ENCODE measurements around the gene KCNS1. TPM values are rescaled to one million over a fixed set of nuclear protein-coding genes. Genes with fewer than 3 reads are reported as not detected.

The KCNS1 gene
- total and polyA plus RNA-seq, 2 experiments from 2014 or later, result 0.37 to 3.2 TPM

GRCh38 chr20:45138561-45139300 lies 37.8 kb upstream of the KCNS1 start:
- Histone ChIP-seq H3K27ac (ENCODE audit: low read depth) (no peak overlapping the region), H3K79me2 (replicated peaks; ENCODE audit: insufficient read depth) (no peaks in the 10 kb centered on the region), H2AFZ (peak overlapping the region; percentile 87), H3K27me3 (ENCODE audit: insufficient read depth) (no peaks in the 10 kb centered on the region), H3K4me2 (no peak overlapping the region), H3K4me1 (ENCODE audit: insufficient read depth) (no peaks in the 10 kb centered on the region), H3K36me3 (ENCODE audit: insufficient read depth) (no peaks in the 10 kb centered on the region), H3K9me2 (ENCODE audit: insufficient read depth) (0 out of 2 replicates have a peak, but pooled peaks cover 10% of the 10 kb centered on the region), H3F3A (replicated peaks; ENCODE audit: low read depth) (no peaks in the 10 kb centered on the region), H3K4me3 (no peak overlapping the region), H4K20me1 (replicated peaks; ENCODE audit: insufficient read depth) (no peaks in the 10 kb centered on the region)
- no peaks in the 10 kb centered on the region for H3K9me3 Mint-ChIP-seq
- no peak overlapping the region for H3K4me3 Mint-ChIP-seq
- H3K27ac Mint-ChIP-seq, result no peak overlapping the region
- H3K4me1 Mint-ChIP-seq, result no peaks in the 10 kb centered on the region
- no peaks in the 10 kb centered on the region for H3K36me3 Mint-ChIP-seq (ENCODE audit: low read depth)
- TF ChIP-seq, protein P1, sequence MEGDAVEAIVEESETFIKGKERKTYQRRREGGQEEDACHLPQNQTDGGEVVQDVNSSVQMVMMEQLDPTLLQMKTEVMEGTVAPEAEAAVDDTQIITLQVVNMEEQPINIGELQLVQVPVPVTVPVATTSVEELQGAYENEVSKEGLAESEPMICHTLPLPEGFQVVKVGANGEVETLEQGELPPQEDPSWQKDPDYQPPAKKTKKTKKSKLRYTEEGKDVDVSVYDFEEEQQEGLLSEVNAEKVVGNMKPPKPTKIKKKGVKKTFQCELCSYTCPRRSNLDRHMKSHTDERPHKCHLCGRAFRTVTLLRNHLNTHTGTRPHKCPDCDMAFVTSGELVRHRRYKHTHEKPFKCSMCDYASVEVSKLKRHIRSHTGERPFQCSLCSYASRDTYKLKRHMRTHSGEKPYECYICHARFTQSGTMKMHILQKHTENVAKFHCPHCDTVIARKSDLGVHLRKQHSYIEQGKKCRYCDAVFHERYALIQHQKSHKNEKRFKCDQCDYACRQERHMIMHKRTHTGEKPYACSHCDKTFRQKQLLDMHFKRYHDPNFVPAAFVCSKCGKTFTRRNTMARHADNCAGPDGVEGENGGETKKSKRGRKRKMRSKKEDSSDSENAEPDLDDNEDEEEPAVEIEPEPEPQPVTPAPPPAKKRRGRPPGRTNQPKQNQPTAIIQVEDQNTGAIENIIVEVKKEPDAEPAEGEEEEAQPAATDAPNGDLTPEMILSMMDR (conservative IDR thresholded peaks at IDR 0.05; ENCODE audit: low read depth in 2 of 2), result peak; percentile 94 to 95
- no peak for TF ChIP-seq STAT1 (IDR thresholded peaks at IDR 0.05; ENCODE audit: unreplicated experiment)
- no peaks in the 10 kb centered on the region for H3K27me3 Mint-ChIP-seq (ENCODE audit: insufficient read depth, low read depth, poor library complexity)
- peak; percentile 100 for ATAC-seq
- peak; percentile 90 for DNase-seq (ENCODE audit: low spot score)

DNA sequence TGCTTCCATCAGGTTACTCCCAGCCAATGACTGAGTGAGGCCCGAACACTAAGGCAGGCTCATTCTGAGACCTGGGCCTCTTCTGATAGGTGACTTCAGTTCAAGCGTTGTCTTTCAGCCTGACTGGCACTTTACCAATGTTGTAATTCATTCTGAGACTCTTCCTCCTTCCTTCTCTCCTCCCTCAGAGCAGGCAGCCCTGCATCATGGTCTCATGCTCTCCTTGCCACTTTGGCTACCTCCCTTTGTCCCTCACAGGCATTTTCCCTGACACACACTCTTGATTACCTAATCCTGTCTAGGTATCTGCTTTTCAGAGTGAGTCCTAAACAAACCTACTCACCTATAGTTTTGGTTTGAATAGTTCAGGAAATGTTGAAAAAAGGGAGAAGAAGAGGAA lies 36.0 kb upstream of the KCNS1 start:
- no peak overlapping the region for H3K4me2 ChIP-seq
- no peaks in the 10 kb centered on the region for H4K20me1 ChIP-seq (replicated peaks; ENCODE audit: insufficient read depth)
- no peaks in the 10 kb centered on the region for H3K9me3 Mint-ChIP-seq
- H3K27ac ChIP-seq (ENCODE audit: low read depth), result no peak overlapping the region
- no peak for ATAC-seq
- H3K79me2 ChIP-seq (replicated peaks; ENCODE audit: insufficient read depth), result no peaks in the 10 kb centered on the region
- H2AFZ ChIP-seq, result no peak overlapping the region
- no peak overlapping the region for H3K27ac Mint-ChIP-seq
- no peaks in the 10 kb centered on the region for H3K27me3 ChIP-seq (ENCODE audit: insufficient read depth)
- H3K4me1 Mint-ChIP-seq, result no peaks in the 10 kb centered on the region
- DNase-seq (ENCODE audit: low spot score), result no peak
- H3K4me1 ChIP-seq (ENCODE audit: insufficient read depth), result no peaks in the 10 kb centered on the region
- H3K36me3 Mint-ChIP-seq (ENCODE audit: low read depth), result no peaks in the 10 kb centered on the region
- no peak overlapping the region for H3K4me3 Mint-ChIP-seq
- H3K36me3 ChIP-seq (ENCODE audit: insufficient read depth), result no peaks in the 10 kb centered on the region
- no peaks in the 10 kb centered on the region for H3F3A ChIP-seq (replicated peaks; ENCODE audit: low read depth)
- H3K4me3 ChIP-seq, result no peak overlapping the region
- H3K27me3 Mint-ChIP-seq (ENCODE audit: insufficient read depth, low read depth, poor library complexity), result no peaks in the 10 kb centered on the region
- H3K9me2 ChIP-seq (ENCODE audit: insufficient read depth), result 0 out of 2 replicates have a peak, but pooled peaks cover 10% of the 10 kb centered on the region
- TF ChIP-seq ZNF462 (CRISPR knock-in tag; IDR thresholded peaks at IDR 0.05) (no peak), STAT1 (IDR thresholded peaks at IDR 0.05; ENCODE audit: unreplicated experiment) (no peak), POLR2AphosphoS5 (IDR thresholded peaks at IDR 0.05; ENCODE audit: low read depth) (no peak), ZNF114 (CRISPR knock-in tag; IDR thresholded peaks at IDR 0.05) (no peak), EZH2phosphoT487 (IDR thresholded peaks at IDR 0.05; ENCODE audit: unreplicated experiment) (no peak), NANOG (IDR thresholded peaks at IDR 0.05; ENCODE audit: borderline replicate concordance) (no peak), EZH2 (IDR thresholded peaks at IDR 0.05; ENCODE audit: low read depth, unreplicated experiment) (no peak), ZNF331 (CRISPR knock-in tag; IDR thresholded peaks at IDR 0.05; ENCODE audit: low read depth) (no peak)
- TF ChIP-seq, protein P1 (conservative IDR thresholded peaks at IDR 0.05; ENCODE audit: low read depth in 2 of 2), result no peak

Measured in GM23338 (cell line).